Germinal center (tissue), 1 donor: ENCODE measurements around the gene TET3.
A peak's percentile ranks its signal among the peaks of the same experiment; 100 is the strongest.

ENCODE experiments used
- DNase-seq: peaks from one replicate; pipeline ENCODE4 v3.0.0; 2012; ENCODE audit warnings: mixed read lengths, low spot score

Gene TET3

DNA sequence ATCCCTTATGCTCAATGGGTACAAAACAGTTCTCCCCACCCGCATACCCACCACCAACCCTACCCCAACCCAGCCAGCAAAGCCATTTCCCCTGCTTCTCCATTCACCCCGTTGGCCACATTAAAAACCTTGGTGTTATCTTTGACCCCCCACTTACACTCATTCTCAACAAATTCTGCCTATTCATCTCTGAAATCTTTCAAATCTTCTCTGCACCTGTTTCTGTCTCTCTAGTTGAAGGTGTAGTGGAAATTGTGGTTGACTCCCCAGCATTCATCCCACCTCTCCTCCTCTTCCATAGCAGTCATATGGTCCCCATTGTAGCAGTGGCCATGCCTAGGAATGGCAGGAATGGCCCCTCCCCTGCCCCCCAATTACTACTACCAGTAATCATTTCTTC is 20.5 kb upstream of the TET3 start:
- no peak for DNase-seq

DNA sequence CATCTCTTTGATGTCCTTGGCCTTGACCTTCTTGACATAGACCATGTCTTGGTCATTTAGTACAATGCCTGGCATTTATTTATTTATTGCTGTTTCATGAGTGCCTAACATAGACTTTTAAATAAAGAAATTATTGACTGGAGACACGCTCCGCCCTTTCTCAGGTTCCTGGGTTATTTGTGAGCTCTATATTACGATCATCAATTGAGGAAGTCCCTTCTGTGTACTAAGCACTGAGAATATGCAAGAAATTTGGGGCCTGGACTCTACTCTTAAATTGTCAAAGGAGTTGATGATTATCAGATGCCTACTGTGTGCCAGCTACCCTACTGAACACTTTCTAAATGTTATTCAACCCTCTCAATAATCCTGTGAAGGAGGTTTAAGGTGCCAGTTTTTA is 19.7 kb upstream of the TET3 start:
- no peak for DNase-seq

DNA sequence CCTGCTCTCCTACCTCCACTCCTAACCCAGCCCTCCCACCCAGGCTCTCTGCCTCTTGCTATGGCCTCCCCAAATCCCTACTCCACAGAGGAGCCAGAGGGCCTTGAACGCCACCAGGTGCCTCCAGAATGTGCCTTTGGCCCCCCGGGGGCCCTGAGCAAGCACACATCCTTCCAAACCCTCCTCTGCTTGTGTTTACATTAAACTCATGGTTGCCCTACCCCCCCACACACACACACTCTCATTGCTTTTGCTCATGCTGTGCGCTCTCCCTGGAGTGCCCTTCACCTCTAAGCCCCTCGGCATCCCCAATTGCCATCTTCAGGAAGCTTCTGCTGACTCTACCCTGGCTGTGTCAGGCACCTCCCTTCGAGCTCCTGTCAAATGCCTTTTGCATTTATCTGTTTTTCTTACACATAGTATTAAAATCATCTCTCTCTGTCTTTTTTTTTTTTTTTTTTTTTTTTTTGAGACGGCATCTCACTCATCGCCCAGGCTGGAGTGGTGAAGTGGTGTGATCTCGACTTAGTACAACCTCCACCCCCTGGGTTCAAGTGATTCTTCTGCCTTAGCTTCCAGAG is 16.3 kb upstream of the TET3 start:
- DNase-seq, result no peak

DNA sequence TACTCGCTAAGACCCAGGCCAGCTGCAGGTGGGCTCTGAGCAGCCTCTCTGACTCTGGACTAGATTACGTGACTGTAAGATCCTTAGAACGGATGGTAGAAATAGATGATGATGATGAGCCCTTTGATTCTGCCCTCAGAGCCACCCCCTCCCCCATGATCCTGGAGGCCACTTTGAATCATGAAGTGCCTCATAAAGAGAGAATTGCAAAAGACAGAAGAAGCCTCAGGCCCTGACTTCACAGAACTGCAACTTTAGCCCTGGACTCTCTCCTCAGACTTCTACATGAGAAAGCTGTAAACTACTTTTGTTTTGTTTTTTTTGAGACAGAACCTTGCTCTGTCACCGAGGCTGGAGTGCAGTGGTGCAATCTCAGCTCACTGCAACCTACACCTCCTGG is 15.4 kb upstream of the TET3 start:
- no peak for DNase-seq

DNA sequence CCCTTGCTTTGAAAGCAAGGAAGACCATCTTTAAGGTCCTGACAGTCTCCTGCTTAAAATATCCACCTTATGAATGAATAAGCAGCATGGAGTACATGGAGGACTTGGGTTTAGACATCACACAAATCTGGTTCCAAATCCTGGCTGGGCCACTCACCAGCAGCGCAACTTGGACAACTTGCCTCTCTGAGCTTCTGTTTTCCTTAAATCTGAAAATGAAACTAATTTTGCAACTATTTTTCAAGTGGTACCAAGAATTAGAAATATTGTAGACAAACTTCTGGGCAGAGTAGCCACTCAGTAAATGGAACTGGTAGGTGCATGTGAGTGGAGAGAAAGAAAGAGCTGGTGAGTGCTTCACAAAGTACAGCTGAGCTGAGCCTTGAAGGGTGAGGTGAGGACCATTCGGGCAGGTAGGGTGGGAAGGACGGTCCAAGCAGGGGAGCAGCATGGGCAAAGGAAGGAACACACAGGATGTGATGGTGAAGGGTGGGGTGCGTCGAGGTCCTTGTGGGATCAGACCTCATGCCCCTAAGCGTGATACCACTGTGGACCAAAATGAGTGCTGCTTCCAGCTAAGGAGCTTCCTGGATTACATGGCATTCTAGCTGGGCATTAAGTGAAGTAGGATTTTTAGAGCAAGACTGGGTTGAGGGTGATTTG is 14.4 kb upstream of the TET3 start:
- DNase-seq, result no peak

GRCh38 chr2:73970850-73971471 is 13.7 kb upstream of the TET3 start:
- DNase-seq, result no peak

GRCh38 chr2:73971722-73972121 is 13.0 kb upstream of the TET3 start:
- no peak for DNase-seq

GRCh38 chr2:73972846-73973245 is 11.9 kb upstream of the TET3 start:
- DNase-seq, result peak; percentile 30

GRCh38 chr2:73975731-73976130 is 9.0 kb upstream of the TET3 start:
- no peak for DNase-seq

- no peak for DNase-seq
Measured at GRCh38 chr2:73976803-73977202, 7.9 kb upstream of the TET3 start.

DNA sequence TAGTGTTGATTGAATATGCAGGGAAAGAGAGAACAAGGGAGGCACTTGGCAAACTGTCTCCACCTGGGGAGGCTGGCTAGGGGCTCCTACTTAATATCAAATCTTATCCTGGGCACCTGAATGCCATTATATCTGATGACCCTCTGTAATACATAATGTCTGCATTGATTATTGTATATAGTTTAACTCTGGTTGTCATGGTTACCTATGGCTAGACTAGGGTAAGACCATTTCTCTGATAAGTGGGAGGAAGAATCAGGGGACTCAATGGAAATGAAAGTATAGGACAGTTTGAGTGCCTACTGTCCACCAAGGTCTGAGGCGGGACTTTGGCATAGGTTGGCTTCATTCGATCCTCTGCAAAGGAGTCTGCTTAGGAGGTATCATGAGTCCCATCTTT is 7.2 kb upstream of the TET3 start:
- DNase-seq, result no peak

- no peak for DNase-seq
Measured at GRCh38 chr2:73979021-73979420, 5.7 kb upstream of the TET3 start.

DNA sequence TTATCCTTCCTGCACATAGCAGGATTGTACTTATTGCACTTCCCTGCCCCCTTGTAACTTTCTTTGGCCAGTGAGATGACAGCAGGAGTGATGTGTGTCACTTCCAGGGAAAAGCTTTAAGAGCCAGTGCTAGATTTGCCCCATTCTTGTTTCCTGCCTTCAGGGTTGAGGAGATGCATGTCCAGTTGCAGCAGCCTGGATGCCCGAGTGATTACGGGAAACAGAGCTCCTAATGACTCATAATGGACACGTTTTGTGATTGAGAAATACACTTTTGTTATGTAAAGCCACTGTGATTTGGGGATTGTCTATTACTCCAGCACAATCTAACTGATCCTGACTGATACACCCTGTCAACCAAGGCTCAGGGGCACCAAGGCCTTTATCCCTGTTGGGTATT is 5.0 kb upstream of the TET3 start:
- DNase-seq, result no peak

GRCh38 chr2:73980566-73980965 is 4.1 kb upstream of the TET3 start:
- no peak for DNase-seq

- DNase-seq, result peak; percentile 40
Measured at GRCh38 chr2:73981081-73982001, 3.4 kb upstream of the TET3 start.

DNA sequence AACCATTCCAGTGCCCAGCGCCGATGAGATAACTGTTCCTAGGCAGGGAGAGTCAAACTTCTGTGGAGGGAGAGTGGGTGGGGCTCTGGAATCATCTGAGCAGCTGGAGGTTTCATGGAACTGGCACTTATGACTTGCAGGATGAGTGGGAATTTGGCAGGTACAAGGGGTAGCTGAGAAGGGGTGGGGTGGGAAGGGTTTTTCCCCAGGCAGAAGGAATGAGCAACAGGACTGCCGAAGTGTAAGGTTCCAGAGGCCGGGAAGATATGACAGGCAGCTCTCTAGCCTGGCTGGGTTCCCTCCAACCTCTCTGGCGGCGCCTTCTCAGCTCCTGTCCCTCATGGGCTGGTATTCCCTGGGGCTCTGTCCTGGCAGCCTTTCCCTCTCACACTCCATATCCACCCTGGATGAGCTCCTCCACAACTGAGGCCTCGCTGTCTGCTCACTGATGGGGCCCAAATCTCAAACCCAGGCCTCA is 2.5 kb upstream of the TET3 start:
- DNase-seq, result no peak

GRCh38 chr2:73983322-73984202 is 1.1 kb upstream of the TET3 start:
- no peak for DNase-seq

DNA sequence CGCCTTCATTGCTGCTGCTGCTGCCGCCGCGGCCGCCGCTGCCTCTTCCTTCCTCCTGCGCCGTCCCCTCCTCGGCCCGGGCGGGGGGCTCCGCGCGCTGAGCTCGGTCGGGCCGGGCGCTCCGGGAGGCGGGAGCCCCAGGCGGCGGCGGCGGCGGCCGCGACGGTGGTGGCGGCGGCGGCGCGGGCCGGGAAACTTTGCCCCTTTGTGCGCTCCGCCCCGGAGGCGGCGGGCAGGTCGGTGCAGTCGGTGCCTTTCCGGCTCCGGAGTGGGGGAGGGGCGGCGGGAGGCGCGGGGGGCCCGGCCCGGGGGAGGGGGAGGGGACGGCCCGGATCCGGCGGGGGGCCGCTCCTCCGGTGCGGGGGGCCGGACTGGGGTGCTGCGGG is 205 bp downstream of the TET3 start:
- no peak for DNase-seq

DNA sequence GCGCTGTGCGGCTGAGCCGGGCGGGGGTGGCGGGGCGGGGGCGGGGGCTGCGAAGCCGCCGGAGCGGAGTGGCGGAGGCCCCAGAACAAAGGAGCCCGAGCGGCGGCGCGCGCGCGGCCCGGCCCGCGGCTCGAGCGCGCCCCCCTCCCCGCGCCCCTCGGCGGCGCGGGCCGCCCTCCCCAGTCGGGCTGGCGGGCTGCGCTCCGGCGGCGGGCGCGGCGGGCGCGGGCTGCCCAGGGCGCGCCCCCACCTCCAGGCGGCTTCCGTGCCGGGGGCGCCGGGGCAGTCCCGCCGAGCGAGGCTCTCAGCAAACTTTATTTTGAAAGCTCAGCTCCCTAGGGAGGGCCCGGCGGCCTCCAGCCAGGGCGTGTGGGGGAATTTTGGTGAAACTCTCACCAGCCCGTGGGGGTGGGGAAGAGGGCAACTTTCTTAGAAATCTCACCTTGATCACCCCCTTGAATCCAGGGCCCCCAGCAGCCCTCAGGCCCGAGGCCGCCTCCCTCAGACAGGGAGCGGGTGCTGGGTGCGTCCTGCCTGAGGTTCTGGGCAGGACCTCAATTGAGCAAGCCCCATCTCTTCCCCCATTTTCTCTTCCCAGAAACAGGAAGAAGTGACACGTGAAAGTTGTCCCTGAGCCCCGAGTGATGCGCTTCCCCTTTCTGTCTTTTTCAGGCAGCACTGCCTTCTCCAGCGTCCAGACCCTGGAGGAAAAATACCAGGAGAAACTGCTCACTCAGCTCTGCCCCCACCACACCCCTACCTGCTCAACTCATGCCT is 786 bp downstream of the TET3 start:
- peak; percentile 59 for DNase-seq

DNA sequence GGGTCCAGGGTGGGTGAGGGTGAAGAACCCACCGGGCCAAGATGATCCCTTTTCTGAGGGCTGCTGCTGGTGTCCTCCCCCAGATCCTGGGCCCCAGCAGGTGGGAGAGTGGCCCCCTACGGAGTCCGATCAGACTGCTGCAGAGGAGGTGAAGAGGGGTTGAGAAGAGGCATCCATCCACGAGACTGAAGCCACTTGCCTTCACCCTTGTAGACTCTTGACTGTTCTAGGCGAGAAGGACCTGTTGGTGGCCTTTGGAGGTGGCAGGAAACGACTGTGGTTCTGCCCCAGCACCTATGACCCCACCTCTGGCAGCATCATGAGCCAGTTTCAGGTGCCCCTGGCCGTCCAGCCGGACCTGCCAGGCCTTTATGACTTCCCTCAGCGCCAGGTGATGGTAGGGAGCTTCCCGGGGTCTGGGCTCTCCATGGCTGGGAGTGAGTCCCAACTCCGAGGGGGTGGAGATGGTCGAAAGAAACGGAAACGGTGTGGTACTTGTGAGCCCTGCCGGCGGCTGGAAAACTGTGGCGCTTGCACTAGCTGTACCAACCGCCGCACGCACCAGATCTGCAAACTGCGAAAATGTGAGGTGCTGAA is 1.5 kb downstream of the TET3 start:
- DNase-seq, result peak; percentile 15
